SK-N-SH (cell line): Measurements from ENCODE around the gene CLEC11A. TPM values are rescaled to one million over a fixed set of nuclear protein-coding genes. Genes with fewer than 3 reads are reported as not detected.
"Not testable (repeated sequence)": the region's sequence is repeated elsewhere in the genome, so short reads cannot be mapped to it uniquely, and the experiment has no call there.

Experiments
- CTCF ChIA-PET: fragments of 300-600, 350-600 bp; formaldehyde crosslinking; extraction: SDS; loops from one replicate; lab custom pipeline; 2021; lab: Yijun Ruan, JAX
- POLR2A ChIA-PET: fragments of 350-600 bp; sonication (Branson Sonifier 250); formaldehyde crosslinking; extraction: SDS; loops from one replicate; lab custom pipeline; 2020; ENCODE audit warnings: antibody characterized with exemption, inconsistent platforms; lab: Yijun Ruan, JAX
- DNase-seq: peaks from one replicate; pipeline ENCODE4 v3.0.0; 2012
- H2AFZ ChIP-seq: fragments of 200-600 bp; sonication (generic); 2 replicates; pipeline ENCODE4 v1.8.1; 2016; ENCODE audit warnings: antibody characterized with exemption, mild to moderate bottlenecking, low read depth
- H3F3A ChIP-seq: fragments of 200-600 bp; sonication (generic); replicated peaks from 2 replicates; pipeline ENCODE3; 2016; ENCODE audit warnings: antibody characterized with exemption, mild to moderate bottlenecking; ENCODE audit not compliant: insufficient read depth
- H3K27ac ChIP-seq, 2 experiments: fragments of 200-500 bp in 1 of 2; fragments of 200-600 bp in 1 of 2; sonication (Bioruptor generic) in 1 of 2; sonication (generic), shearing (Covaris generic) in 1 of 2; 2 replicates each; pipeline versions ENCODE4 v1.5.1 to v1.6.1; 2014 to 2016; ENCODE audit warnings: low read depth in 2 of 2, inconsistent platforms in 1 of 2, low read length in 1 of 2, mild to moderate bottlenecking in 1 of 2, mixed read lengths in 1 of 2
- H3K27me3 ChIP-seq: fragments of 200-600 bp; sonication (generic), shearing (Covaris generic); 2 replicates; pipeline ENCODE4 v1.6.1; 2016; ENCODE audit warnings: mixed run types; ENCODE audit not compliant: insufficient read depth
- H3K36me3 ChIP-seq, 2 experiments: fragments of 200-500 bp in 1 of 2; fragments of 200-600 bp in 1 of 2; sonication (Bioruptor generic) in 1 of 2; sonication (generic) in 1 of 2; replicated peaks in 1 of 2; 2 replicates each; pipeline versions ENCODE3 to v1.5.1; 2014 to 2016; ENCODE audit warnings: low read length in 1 of 2, mild to moderate bottlenecking in 1 of 2; ENCODE audit not compliant: insufficient read depth in 2 of 2, control insufficient read depth in 1 of 2
- H3K4me1 ChIP-seq, 2 experiments: fragments of 200-500 bp in 1 of 2; fragments of 200-600 bp in 1 of 2; sonication (Bioruptor generic) in 1 of 2; sonication (generic), shearing (Covaris generic) in 1 of 2; 2 replicates each; pipeline versions ENCODE4 v1.5.1 to v1.6.1; 2014 to 2016; ENCODE audit warnings: low read depth in 1 of 2, low read length in 1 of 2, mixed run types in 1 of 2; ENCODE audit not compliant: insufficient read depth in 2 of 2, control insufficient read depth in 1 of 2
- H3K4me2 ChIP-seq: fragments of 200-600 bp; sonication (generic), shearing (Covaris generic); 2 replicates; pipeline ENCODE4 v1.6.1; 2017; ENCODE audit warnings: mixed run types
- H3K4me3 ChIP-seq, 2 experiments: fragments of 200-500 bp in 1 of 2; fragments of 200-600 bp in 1 of 2; sonication (Bioruptor generic) in 1 of 2; sonication (generic), shearing (Covaris generic) in 1 of 2; 2 replicates each; pipeline versions ENCODE4 v1.5.1 to v1.8.1; 2014 to 2016; ENCODE audit warnings: low read depth in 2 of 2, inconsistent platforms in 1 of 2, low read length in 1 of 2, mild to moderate bottlenecking in 1 of 2, mixed read lengths in 1 of 2, moderate library complexity in 1 of 2
- H3K79me2 ChIP-seq: fragments of 200-600 bp; sonication (generic); 2 replicates; pipeline ENCODE4 v1.8.1; 2017; ENCODE audit warnings: mild to moderate bottlenecking; ENCODE audit not compliant: insufficient read depth
- H3K9ac ChIP-seq: fragments of 200-600 bp; sonication (generic); 2 replicates; pipeline ENCODE4 v1.6.1; 2017; ENCODE audit warnings: mixed run types
- H3K9me2 ChIP-seq: fragments of 200-600 bp; sonication (generic); 2 replicates; pipeline ENCODE4 v1.6.1; 2017; ENCODE audit warnings: mixed run types
- H3K9me3 ChIP-seq: fragments of 200-600 bp; sonication (generic); 2 replicates; pipeline ENCODE4 v1.6.1; 2017; ENCODE audit warnings: mixed run types, mild to moderate bottlenecking, moderate library complexity
- H4K20me1 ChIP-seq: fragments of 200-600 bp; sonication (generic); 2 replicates; pipeline ENCODE4 v1.6.1; 2017; ENCODE audit warnings: mild to moderate bottlenecking, mixed run types; ENCODE audit not compliant: insufficient read depth
- WGBS: methylation state at CpG from one replicate; pipeline ENCODE4 v1.1.6; 2017; ENCODE audit warnings: low lambda C conversion rate; 5-methylcytosine and 5-hydroxymethylcytosine counted together
- polyA plus RNA-seq, 3 experiments: library from polyadenylated mRNA; depleted of rRNA; stranded (reverse); fragments of >200 nt; gene quantifications; 2 replicates each; pipeline ENCODE4 v1.2.3, GENCODE V29; 2012

CLEC11A gene
- polyA plus RNA-seq, 1 of the 3 experiments (the other 2 are of a cell fraction), result 4.4 TPM

- H4K20me1 ChIP-seq, H3K79me2 ChIP-seq, H3K4me2 ChIP-seq, H3K9me2 ChIP-seq, H3K4me1 ChIP-seq, H3K9ac ChIP-seq, DNase-seq, H3F3A ChIP-seq, H3K9me3 ChIP-seq, POLR2A ChIA-PET, H3K4me3 ChIP-seq, H3K36me3 ChIP-seq, H3K27ac ChIP-seq, H2AFZ ChIP-seq: not testable (repeated sequence)
- CTCF ChIA-PET, result interaction anchor here (1.2 to 1.4 kb wide), 3 partner anchors 10 to 166 kb away, joined by 3 to 5 read pairs (median 4); no protein-coding TSS in a partner anchor
- whole genome bisulfite sequencing, result 6% methylated on average over 7 of the region's 7 CpGs
- H3K27me3 ChIP-seq, result peaks cover 24% of the 10 kb centered on the region
Observed at GRCh38 chr19:50773454-50773853, 50.3 kb downstream of the CLEC11A start.

Other genes with a start within 250 kb of the CLEC11A start
- gene EMC10, start 246.9 kb upstream of the CLEC11A start, polyA plus RNA-seq (2012; rRNA removed), result 218 and 219 TPM in 2 replicates
- gene GARIN5A, start 246.5 kb upstream of the CLEC11A start, polyA plus RNA-seq (2012; rRNA removed), result 1.1 and 1.3 TPM in 2 replicates
- gene JOSD2, start 212.2 kb upstream of the CLEC11A start, polyA plus RNA-seq (2012; rRNA removed), result 71.5 and 81.2 TPM in 2 replicates
- 0.07 and 0.32 TPM in 2 replicates for gene ASPDH, start 209.5 kb upstream of the CLEC11A start, polyA plus RNA-seq (2012; rRNA removed)
- gene LRRC4B, start 154.9 kb upstream of the CLEC11A start, polyA plus RNA-seq (2012; rRNA removed), result 5.4 and 6.9 TPM in 2 replicates
- gene SYT3, start 83.5 kb upstream of the CLEC11A start, polyA plus RNA-seq (2012; rRNA removed), result 0.52 and 0.94 TPM in 2 replicates
- gene C19orf81, start 73.9 kb upstream of the CLEC11A start, polyA plus RNA-seq (2012; rRNA removed), result 3.4 and 5.7 TPM in 2 replicates
- gene SHANK1, start 3.6 kb upstream of the CLEC11A start, polyA plus RNA-seq (2012; rRNA removed), result 0.28 and 0.31 TPM in 2 replicates
- not detected in 2 replicates for gene GPR32, start 47.1 kb downstream of the CLEC11A start, polyA plus RNA-seq (2012; rRNA removed)
- gene ACP4, start 67.1 kb downstream of the CLEC11A start, polyA plus RNA-seq (2012; rRNA removed), result not detected in 2 replicates
- gene KLK1, start 100.4 kb downstream of the CLEC11A start, polyA plus RNA-seq (2012; rRNA removed), result not detected in 2 replicates
- gene KLK15, start 110.2 kb downstream of the CLEC11A start, polyA plus RNA-seq (2012; rRNA removed), result not detected in 2 replicates
- gene KLK3, start 131.6 kb downstream of the CLEC11A start, polyA plus RNA-seq (2012; rRNA removed), result not detected in 2 replicates
- 0.15 and 0.44 TPM in 2 replicates for gene KLK2, start 150.1 kb downstream of the CLEC11A start, polyA plus RNA-seq (2012; rRNA removed)
- gene KLK4, start 188.0 kb downstream of the CLEC11A start, polyA plus RNA-seq (2012; rRNA removed), result not detected in 2 replicates
- not detected in 2 replicates for gene KLK5, start 229.7 kb downstream of the CLEC11A start, polyA plus RNA-seq (2012; rRNA removed)
- gene KLK6, start 246.2 kb downstream of the CLEC11A start, polyA plus RNA-seq (2012; rRNA removed), result not detected in 2 replicates